Tibial artery (tissue), 4 donors: ENCODE measurements around the gene MCOLN1.
A peak's percentile ranks its signal among the peaks of the same experiment; 100 is the strongest.

Experiments
- DNase-seq, 2 donors: peaks; one replicate each; pipeline ENCODE4 v3.0.0-alpha.2; 2019
- H3K27ac ChIP-seq, 2 donors: fragments of 200-600 bp; sonication (generic) in 1 of 2; 1 replicate in 1 of 2; 2 replicates in 1 of 2; pipeline ENCODE4 v1.5.1; 2018 to 2019; ENCODE audit warnings: mild to moderate bottlenecking in 1 of 2
- H3K27me3 ChIP-seq, 2 donors: fragments of 200-600 bp; sonication (generic) in 1 of 2; one replicate each; pipeline versions ENCODE4 v1.5.1 to v1.6.0; 2016 to 2019
- H3K36me3 ChIP-seq, 3 donors: fragments of 200-600 bp; sonication (generic) in 2 of 3; one replicate each; pipeline ENCODE4 v1.5.1; 2016 to 2019; ENCODE audit warnings: mild to moderate bottlenecking in 2 of 3
- H3K4me1 ChIP-seq, 4 donors: fragments of 200-600 bp; sonication (generic) in 2 of 4; 1 replicate in 3 of 4; 2 replicates in 1 of 4; pipeline ENCODE4 v1.5.1; 2016 to 2019
- H3K4me3 ChIP-seq, 2 donors: fragments of 200-600 bp; sonication (generic) in 1 of 2; 1 replicate in 1 of 2; 2 replicates in 1 of 2; pipeline ENCODE4 v1.5.1; 2018 to 2019; ENCODE audit warnings: mild to moderate bottlenecking in 2 of 2
- H3K9me3 ChIP-seq, 3 donors: fragments of 200-600 bp; sonication (generic) in 1 of 3; one replicate each; pipeline ENCODE4 v1.5.1; 2016 to 2019
- CTCF ChIP-seq, 2 experiments: fragments of 200-600 bp in 1 of 2; fragments of 450-650 bp in 1 of 2; IDR thresholded peaks; one replicate each; pipeline ENCODE4 v1.5.1; 2017 to 2019; ENCODE audit warnings: antibody characterized with exemption in 2 of 2, mild to moderate bottlenecking in 1 of 2, moderate library complexity in 1 of 2
- intact Hi-C: fragments of 100-400 bp; cut with DNase I; formaldehyde crosslinking; loops from one replicate; pipeline ENCODE4 v1.15.0; 2023; ENCODE audit warnings: low total_unique reads

The MCOLN1 gene

GRCh38 chr19:7522923-7523667 lies 671 bp downstream of the MCOLN1 start:
- Histone ChIP-seq H3K27me3 (no peaks in the 10 kb centered on the region), H3K27ac (peak overlapping the region; percentile 71 to 74), H3K36me3 (peaks cover 22 to 61% (median 34%) of the 10 kb centered on the region in 3 donors), H3K4me1 (peaks cover 0 to 35% (median 21%) of the 10 kb centered on the region in 4 donors), H3K4me3 (peak overlapping the region; percentile 77 to 83), H3K9me3 (no peaks in the 10 kb centered on the region)
- intact Hi-C loops = no loop called here
- peak in 1 of 2 donors; percentile 48 for DNase-seq
- no peak for TF ChIP-seq CTCF (IDR thresholded peaks at IDR 0.05)

GRCh38 chr19:7524523-7524922 lies 2.1 kb downstream of the MCOLN1 start:
- no peak overlapping the region for H3K27ac ChIP-seq
- peaks cover 22 to 68% (median 41%) of the 10 kb centered on the region in 3 donors for H3K36me3 ChIP-seq
- intact Hi-C loops = no loop called here

GRCh38 chr19:7524992-7525739 lies 2.7 kb downstream of the MCOLN1 start:
- Histone ChIP-seq H3K9me3 (no peaks in the 10 kb centered on the region), H3K4me3 (no peak overlapping the region), H3K4me1 (peaks cover 0 to 33% (median 20%) of the 10 kb centered on the region in 4 donors), H3K27me3 (no peaks in the 10 kb centered on the region), H3K27ac (no peak overlapping the region), H3K36me3 (peaks cover 16 to 68% (median 41%) of the 10 kb centered on the region in 3 donors)
- no peak for DNase-seq
- intact Hi-C loops = no loop called here
- no peak for TF ChIP-seq CTCF (IDR thresholded peaks at IDR 0.05)

More at GRCh38 chr19:7524523-7524922, 2.1 kb downstream of the MCOLN1 start:
- no peaks in the 10 kb centered on the region for H3K9me3 ChIP-seq
- H3K4me3 ChIP-seq = no peak overlapping the region
- no peak for DNase-seq
- no peak for TF ChIP-seq CTCF (IDR thresholded peaks at IDR 0.05)
- no peaks in the 10 kb centered on the region for H3K27me3 ChIP-seq
- peaks cover 0 to 35% (median 21%) of the 10 kb centered on the region in 4 donors for H3K4me1 ChIP-seq

GRCh38 chr19:7526059-7526929 lies 3.9 kb downstream of the MCOLN1 start:
- H3K36me3 ChIP-seq = peaks cover 16 to 71% (median 44%) of the 10 kb centered on the region in 3 donors
- H3K9me3 ChIP-seq = no peaks in the 10 kb centered on the region
- H3K4me1 ChIP-seq = peaks cover 0 to 25% (median 19%) of the 10 kb centered on the region in 4 donors
- no peak for TF ChIP-seq CTCF (IDR thresholded peaks at IDR 0.05)
- H3K4me3 ChIP-seq = no peak overlapping the region
- H3K27me3 ChIP-seq = no peaks in the 10 kb centered on the region
- no peak overlapping the region for H3K27ac ChIP-seq
- intact Hi-C loops = no loop called here
- DNase-seq = no peak

GRCh38 chr19:7527516-7528191 lies 5.2 kb downstream of the MCOLN1 start:
- Histone ChIP-seq H3K9me3 (no peaks in the 10 kb centered on the region), H3K4me3 (no peak overlapping the region), H3K4me1 (peaks cover 0 to 16% (median 11%) of the 10 kb centered on the region in 4 donors), H3K27me3 (no peaks in the 10 kb centered on the region), H3K36me3 (peaks cover 16 to 82% (median 44%) of the 10 kb centered on the region in 3 donors), H3K27ac (no peak overlapping the region)
- TF ChIP-seq CTCF (IDR thresholded peaks at IDR 0.05) = no peak
- peak in 1 of 2 donors; percentile 72 for DNase-seq
- intact Hi-C loops = no loop called here
